ENCODE measurements around the gene BRD1. TPM values are rescaled to one million over a fixed set of nuclear protein-coding genes. Genes with fewer than 3 reads are reported as not detected.
A peak's percentile ranks its signal among the peaks of the same experiment; 100 is the strongest.

Gene BRD1
- total and polyA plus RNA-seq, 8 donors = 14.0 to 26.3 (median 17.8) TPM

GRCh38 chr22:49760630-49761571, 66.8 kb downstream of the BRD1 start:
- H3K27me3 ChIP-seq = no peaks in the 10 kb centered on the region
- TF ChIP-seq CTCF (IDR thresholded peaks at IDR 0.05) = no peak
- FAIRE-seq = no peak
- no peak for ATAC-seq
- H3K4me3 ChIP-seq = no peak overlapping the region
- H3K9me3 ChIP-seq = no peaks in the 10 kb centered on the region
- WGBS, 2 donors = 80 to 82% methylated on average over 13 of the region's 13 CpGs
- intact Hi-C loops (cut with DNase I) = loop anchor here in 1 of 3 donors (10.0 kb wide), 1 partner anchor 274 kb away; no protein-coding TSS in a partner anchor
- no peak overlapping the region for H3K27ac ChIP-seq
- no peaks in the 10 kb centered on the region for H3K36me3 ChIP-seq
- DNase-seq = no peak
- H3K4me1 ChIP-seq = no peaks in the 10 kb centered on the region

- FAIRE-seq (no peak), DNase-seq (peak in 1 of 6 donors; percentile 31), ATAC-seq (no peak)
- intact Hi-C loops (cut with DNase I) = loop anchor here in 1 of 3 donors (10.0 kb wide), 1 partner anchor 275 kb away; no protein-coding TSS in a partner anchor
- no peak overlapping the region for H3K27ac ChIP-seq
- TF ChIP-seq CTCF (IDR thresholded peaks at IDR 0.05) = no peak
- no peaks in the 10 kb centered on the region for H3K27me3 ChIP-seq
- no peaks in the 10 kb centered on the region for H3K36me3 ChIP-seq
- no peak overlapping the region for H3K4me3 ChIP-seq
- H3K9me3 ChIP-seq = no peaks in the 10 kb centered on the region
- WGBS, 2 donors = 61 to 79% methylated on average over 5 of the region's 5 CpGs
- H3K4me1 ChIP-seq = no peaks in the 10 kb centered on the region
These were observed 67.4 kb downstream of the BRD1 start for GRCh38 chr22:49760280-49760629.

- WGBS, 2 donors = 73 to 82% methylated on average over 7 of the region's 7 CpGs
- Histone ChIP-seq H3K27me3 (no peaks in the 10 kb centered on the region), H3K27ac (no peak overlapping the region), H3K9me3 (no peaks in the 10 kb centered on the region), H3K4me3 (no peak overlapping the region), H3K4me1 (no peaks in the 10 kb centered on the region), H3K36me3 (no peaks in the 10 kb centered on the region)
- DNase-seq (peak in 2 of 6 donors; percentile 34 to 43), FAIRE-seq (no peak), ATAC-seq (no peak)
- no peak for TF ChIP-seq CTCF (IDR thresholded peaks at IDR 0.05)
- intact Hi-C loops (cut with DNase I) = no loop called here
These were observed 71.0 kb downstream of the BRD1 start for GRCh38 chr22:49756676-49757075.

GRCh38 chr22:49756201-49756600, 71.5 kb downstream of the BRD1 start:
- WGBS, 2 donors = 61 to 63% methylated on average over 5 of the region's 5 CpGs
- Histone ChIP-seq H3K27me3 (no peaks in the 10 kb centered on the region), H3K36me3 (no peaks in the 10 kb centered on the region), H3K4me3 (no peak overlapping the region), H3K4me1 (no peaks in the 10 kb centered on the region), H3K27ac (no peak overlapping the region), H3K9me3 (no peaks in the 10 kb centered on the region)
- TF ChIP-seq CTCF (IDR thresholded peaks at IDR 0.05) = no peak
- FAIRE-seq (no peak), DNase-seq (no peak), ATAC-seq (no peak)
- intact Hi-C loops (cut with DNase I) = no loop called here

- DNase-seq (no peak), ATAC-seq (no peak), FAIRE-seq (no peak)
- H3K27me3 ChIP-seq = no peaks in the 10 kb centered on the region
- intact Hi-C loops (cut with DNase I) = no loop called here
- TF ChIP-seq CTCF (IDR thresholded peaks at IDR 0.05) = no peak
- no peak overlapping the region for H3K27ac ChIP-seq
- no peaks in the 10 kb centered on the region for H3K36me3 ChIP-seq
- no peak overlapping the region for H3K4me3 ChIP-seq
- H3K9me3 ChIP-seq = no peaks in the 10 kb centered on the region
- H3K4me1 ChIP-seq = no peaks in the 10 kb centered on the region
- WGBS, 2 donors = 80 to 86% methylated on average over 10 of the region's 10 CpGs
These were observed 72.1 kb downstream of the BRD1 start for GRCh38 chr22:49755631-49756001.
